RWPE2 (cell line): ENCODE data around the gene GFOD1.
A peak's percentile ranks its signal among the peaks of the same experiment; 100 is the strongest.

Experiments used
- ATAC-seq: fragments of 200-7000 bp; cut with Tn5 transposase; 3 replicates; pipeline ENCODE4 v1.9.1; 2021; ENCODE audit warnings: low read depth
- DNase-seq: peaks from one replicate; pipeline ENCODE4 v3.0.0-alpha.2; 2020; ENCODE audit warnings: low spot score
- H3K27ac ChIP-seq: fragments of 450-650 bp; 2 replicates; pipeline ENCODE4 v1.5.1; 2017; ENCODE audit warnings: mild to moderate bottlenecking; ENCODE audit not compliant: poor library complexity, severe bottlenecking
- H3K27me3 ChIP-seq: fragments of 250-450 bp; sonication (Bioruptor Pico); 2 replicates; pipeline ENCODE4 v1.5.1; 2021; ENCODE audit warnings: mild to moderate bottlenecking, moderate library complexity; ENCODE audit not compliant: insufficient read depth, poor library complexity, severe bottlenecking
- H3K36me3 ChIP-seq: fragments of 250-450 bp; sonication (Bioruptor Pico); 2 replicates; pipeline ENCODE4 v1.5.1; 2020; ENCODE audit warnings: low read depth, mild to moderate bottlenecking, moderate library complexity
- H3K4me1 ChIP-seq: fragments of 250-450 bp; sonication (Bioruptor Pico); 2 replicates; pipeline ENCODE4 v1.5.1; 2021; ENCODE audit warnings: mild to moderate bottlenecking, moderate library complexity; ENCODE audit not compliant: insufficient read depth, poor library complexity, severe bottlenecking
- H3K4me3 ChIP-seq: fragments of 250-450 bp; sonication (Bioruptor Pico); 2 replicates; pipeline ENCODE4 v1.5.1; 2021; ENCODE audit warnings: mild to moderate bottlenecking, moderate library complexity; ENCODE audit not compliant: severe bottlenecking
- H3K9me3 ChIP-seq: fragments of 250-450 bp; sonication (Bioruptor Pico); 2 replicates; pipeline ENCODE4 v1.5.1; 2021; ENCODE audit warnings: mild to moderate bottlenecking, moderate library complexity; ENCODE audit not compliant: severe bottlenecking
- CTCF ChIP-seq: fragments of 450-650 bp; IDR thresholded peaks from one replicate; pipeline ENCODE4 v1.5.1; 2017; ENCODE audit warnings: mild to moderate bottlenecking, moderate library complexity; ENCODE audit not compliant: poor library complexity, severe bottlenecking

GFOD1 gene

GRCh38 chr6:13457577-13457976 lies 29.8 kb downstream of the GFOD1 start:
- H3K4me1 ChIP-seq, result peaks cover 37% of the 10 kb centered on the region
- H3K36me3 ChIP-seq, result no peaks in the 10 kb centered on the region
- no peaks in the 10 kb centered on the region for H3K9me3 ChIP-seq
- no peak overlapping the region for H3K4me3 ChIP-seq
- no peak for TF ChIP-seq CTCF
- peak; percentile 50 for ATAC-seq
- no peak for DNase-seq
- H3K27ac ChIP-seq, result no peak overlapping the region
- H3K27me3 ChIP-seq, result no peaks in the 10 kb centered on the region

- TF ChIP-seq CTCF, result no peak
- DNase-seq, result no peak
- H3K36me3 ChIP-seq, result peaks cover 11% of the 10 kb centered on the region; the same call in 1 of the 2 replicates
- H3K9me3 ChIP-seq, result no peaks in the 10 kb centered on the region
- peak overlapping the region; percentile 83 for H3K27ac ChIP-seq
- no peaks in the 10 kb centered on the region for H3K27me3 ChIP-seq
- no peak overlapping the region for H3K4me3 ChIP-seq
- H3K4me1 ChIP-seq, result peaks cover 37% of the 10 kb centered on the region
- no peak for ATAC-seq
Measured at GRCh38 chr6:13455552-13455966, 31.8 kb downstream of the GFOD1 start.

- no peak for TF ChIP-seq CTCF
- no peak; the same call in 2 of the 3 replicates for ATAC-seq
- no peaks in the 10 kb centered on the region for H3K27me3 ChIP-seq
Measured at GRCh38 chr6:13454286-13455221, 32.8 kb downstream of the GFOD1 start.

GRCh38 chr6:13453771-13454251 lies 33.6 kb downstream of the GFOD1 start:
- Histone ChIP-seq H3K4me1 (peaks cover 37% of the 10 kb centered on the region), H3K9me3 (no peaks in the 10 kb centered on the region), H3K27ac (peak overlapping the region; percentile 83), H3K36me3 (peaks cover 11% of the 10 kb centered on the region; the same call in 1 of the 2 replicates), H3K27me3 (no peaks in the 10 kb centered on the region), H3K4me3 (no peak overlapping the region)
- peak; percentile 92 for ATAC-seq
- peak; percentile 74 for DNase-seq
- TF ChIP-seq CTCF, result no peak

More at GRCh38 chr6:13454286-13455221, 32.8 kb downstream of the GFOD1 start:
- peak overlapping the region; percentile 83 for H3K27ac ChIP-seq
- no peak overlapping the region for H3K4me3 ChIP-seq
- no peaks in the 10 kb centered on the region for H3K9me3 ChIP-seq
- DNase-seq, result no peak
- peaks cover 11% of the 10 kb centered on the region; the same call in 1 of the 2 replicates for H3K36me3 ChIP-seq
- peaks cover 37% of the 10 kb centered on the region for H3K4me1 ChIP-seq

GRCh38 chr6:13453153-13453552 lies 34.2 kb downstream of the GFOD1 start:
- peaks cover 11% of the 10 kb centered on the region; the same call in 1 of the 2 replicates for H3K36me3 ChIP-seq
- no peak for TF ChIP-seq CTCF
- DNase-seq, result no peak
- no peaks in the 10 kb centered on the region for H3K9me3 ChIP-seq
- H3K27me3 ChIP-seq, result no peaks in the 10 kb centered on the region
- no peak overlapping the region for H3K4me3 ChIP-seq
- H3K27ac ChIP-seq, result peak overlapping the region; percentile 83
- H3K4me1 ChIP-seq, result peaks cover 43% of the 10 kb centered on the region
- peak; percentile 51 for ATAC-seq
